RWPE2 (cell line): ENCODE results near the gene KLC4.
A peak's percentile ranks its signal among the peaks of the same experiment; 100 is the strongest.

Source experiments
- ATAC-seq: fragments of 200-7000 bp; cut with Tn5 transposase; 3 replicates; pipeline ENCODE4 v1.9.1; 2021; ENCODE audit warnings: low read depth
- DNase-seq: peaks from one replicate; pipeline ENCODE4 v3.0.0-alpha.2; 2020; ENCODE audit warnings: low spot score
- H3K27ac ChIP-seq: fragments of 450-650 bp; 2 replicates; pipeline ENCODE4 v1.5.1; 2017; ENCODE audit warnings: mild to moderate bottlenecking; ENCODE audit not compliant: poor library complexity, severe bottlenecking
- H3K27me3 ChIP-seq: fragments of 250-450 bp; sonication (Bioruptor Pico); 2 replicates; pipeline ENCODE4 v1.5.1; 2021; ENCODE audit warnings: mild to moderate bottlenecking, moderate library complexity; ENCODE audit not compliant: insufficient read depth, poor library complexity, severe bottlenecking
- H3K36me3 ChIP-seq: fragments of 250-450 bp; sonication (Bioruptor Pico); 2 replicates; pipeline ENCODE4 v1.5.1; 2020; ENCODE audit warnings: low read depth, mild to moderate bottlenecking, moderate library complexity
- H3K4me1 ChIP-seq: fragments of 250-450 bp; sonication (Bioruptor Pico); 2 replicates; pipeline ENCODE4 v1.5.1; 2021; ENCODE audit warnings: mild to moderate bottlenecking, moderate library complexity; ENCODE audit not compliant: insufficient read depth, poor library complexity, severe bottlenecking
- H3K4me3 ChIP-seq: fragments of 250-450 bp; sonication (Bioruptor Pico); 2 replicates; pipeline ENCODE4 v1.5.1; 2021; ENCODE audit warnings: mild to moderate bottlenecking, moderate library complexity; ENCODE audit not compliant: severe bottlenecking
- H3K9me3 ChIP-seq: fragments of 250-450 bp; sonication (Bioruptor Pico); 2 replicates; pipeline ENCODE4 v1.5.1; 2021; ENCODE audit warnings: mild to moderate bottlenecking, moderate library complexity; ENCODE audit not compliant: severe bottlenecking
- CTCF ChIP-seq: fragments of 450-650 bp; IDR thresholded peaks from one replicate; pipeline ENCODE4 v1.5.1; 2017; ENCODE audit warnings: mild to moderate bottlenecking, moderate library complexity; ENCODE audit not compliant: poor library complexity, severe bottlenecking

KLC4 gene

GRCh38 chr6:43047998-43048397, 11.4 kb upstream of the KLC4 start:
- ATAC-seq (no peak), DNase-seq (no peak)
- H3K9me3 ChIP-seq: no peaks in the 10 kb centered on the region
- H3K4me1 ChIP-seq: peaks cover 4% of the 10 kb centered on the region
- H3K27me3 ChIP-seq: no peaks in the 10 kb centered on the region
- no peak overlapping the region for H3K4me3 ChIP-seq
- peaks cover 61% of the 10 kb centered on the region for H3K36me3 ChIP-seq
- no peak for TF ChIP-seq CTCF
- no peak overlapping the region for H3K27ac ChIP-seq

- Histone ChIP-seq H3K9me3 (no peaks in the 10 kb centered on the region), H3K36me3 (peaks cover 55% of the 10 kb centered on the region), H3K27me3 (no peaks in the 10 kb centered on the region), H3K27ac (no peak overlapping the region), H3K4me1 (peaks cover 5% of the 10 kb centered on the region), H3K4me3 (no peak overlapping the region)
- ATAC-seq (no peak), DNase-seq (no peak)
- TF ChIP-seq CTCF: no peak
Observed at GRCh38 chr6:43050981-43051380, 8.4 kb upstream of the KLC4 start.

GRCh38 chr6:43052225-43052841, 7.1 kb upstream of the KLC4 start:
- H3K36me3 ChIP-seq: peaks cover 61% of the 10 kb centered on the region
- no peak overlapping the region for H3K4me3 ChIP-seq
- no peak for TF ChIP-seq CTCF
- H3K27ac ChIP-seq: peak overlapping the region; percentile 77
- ATAC-seq (no peak), DNase-seq (no peak)
- no peaks in the 10 kb centered on the region for H3K27me3 ChIP-seq
- H3K9me3 ChIP-seq: no peaks in the 10 kb centered on the region
- H3K4me1 ChIP-seq: peaks cover 5% of the 10 kb centered on the region

- no peak for DNase-seq
- H3K9me3 ChIP-seq: no peaks in the 10 kb centered on the region
- TF ChIP-seq CTCF: no peak
- H3K4me1 ChIP-seq: peaks cover 5% of the 10 kb centered on the region
- ATAC-seq: peak; percentile 24
- H3K4me3 ChIP-seq: peak overlapping the region; percentile 83
- H3K27me3 ChIP-seq: no peaks in the 10 kb centered on the region
- H3K27ac ChIP-seq: peak overlapping the region; percentile 77
- H3K36me3 ChIP-seq: peaks cover 64% of the 10 kb centered on the region
Observed at GRCh38 chr6:43052842-43053544, 6.4 kb upstream of the KLC4 start.
